Mesothelial cell of epicardium (in vitro differentiated cells): ENCODE measurements around the gene OPN1LW. TPM values are rescaled to one million over a fixed set of nuclear protein-coding genes. Genes with fewer than 3 reads are reported as not detected.

Source experiments
- DNase-seq, 2 experiments: peaks; one replicate each; pipeline ENCODE4 v3.0.0; 2021; ENCODE audit warnings: low spot score in 2 of 2; ENCODE audit not compliant: unreplicated experiment in 2 of 2
- H3K27ac Mint-ChIP-seq: 2 replicates; pipeline ENCODE4 v1.8.0; 2021; ENCODE audit warnings: mixed read lengths
- H3K27me3 Mint-ChIP-seq: 2 replicates; pipeline ENCODE4 v1.8.0; 2021; ENCODE audit warnings: low read depth, mixed read lengths
- H3K36me3 Mint-ChIP-seq: 2 replicates; pipeline ENCODE4 v1.8.0; 2021; ENCODE audit warnings: mixed read lengths
- H3K4me1 Mint-ChIP-seq: 2 replicates; pipeline ENCODE4 v1.8.0; 2021; ENCODE audit warnings: mixed read lengths
- H3K4me3 Mint-ChIP-seq: 2 replicates; pipeline ENCODE4 v1.8.0; 2021; ENCODE audit warnings: mild to moderate bottlenecking, moderate library complexity, mixed read lengths
- H3K9me3 Mint-ChIP-seq: 2 replicates; pipeline ENCODE4 v1.8.0; 2021; ENCODE audit warnings: mixed read lengths
- CTCF ChIP-seq: fragments of 200-600 bp; sonication (generic); IDR thresholded peaks from one replicate; pipeline ENCODE4 v1.5.0; 2021; ENCODE audit warnings: antibody characterized with exemption; ENCODE audit not compliant: unreplicated experiment
- total RNA-seq: library from RNA; stranded (reverse); gene quantifications from 3 replicates; pipeline ENCODE4 v1.2.1, GENCODE V29; 2021

Gene OPN1LW
- total RNA-seq, 1 donor from 2014 or later: not detected

- H3K27ac Mint-ChIP-seq: no peak overlapping the region
- no peaks in the 10 kb centered on the region for H3K27me3 Mint-ChIP-seq
- H3K9me3 Mint-ChIP-seq: peaks cover 8% of the 10 kb centered on the region
- peaks cover 13% of the 10 kb centered on the region for H3K4me1 Mint-ChIP-seq
- TF ChIP-seq CTCF: no peak
- DNase-seq: no peak
- H3K36me3 Mint-ChIP-seq: no peaks in the 10 kb centered on the region
- H3K4me3 Mint-ChIP-seq: no peak overlapping the region
Observed at GRCh38 chrX:154123241-154124219, 20.5 kb upstream of the OPN1LW start.

DNA sequence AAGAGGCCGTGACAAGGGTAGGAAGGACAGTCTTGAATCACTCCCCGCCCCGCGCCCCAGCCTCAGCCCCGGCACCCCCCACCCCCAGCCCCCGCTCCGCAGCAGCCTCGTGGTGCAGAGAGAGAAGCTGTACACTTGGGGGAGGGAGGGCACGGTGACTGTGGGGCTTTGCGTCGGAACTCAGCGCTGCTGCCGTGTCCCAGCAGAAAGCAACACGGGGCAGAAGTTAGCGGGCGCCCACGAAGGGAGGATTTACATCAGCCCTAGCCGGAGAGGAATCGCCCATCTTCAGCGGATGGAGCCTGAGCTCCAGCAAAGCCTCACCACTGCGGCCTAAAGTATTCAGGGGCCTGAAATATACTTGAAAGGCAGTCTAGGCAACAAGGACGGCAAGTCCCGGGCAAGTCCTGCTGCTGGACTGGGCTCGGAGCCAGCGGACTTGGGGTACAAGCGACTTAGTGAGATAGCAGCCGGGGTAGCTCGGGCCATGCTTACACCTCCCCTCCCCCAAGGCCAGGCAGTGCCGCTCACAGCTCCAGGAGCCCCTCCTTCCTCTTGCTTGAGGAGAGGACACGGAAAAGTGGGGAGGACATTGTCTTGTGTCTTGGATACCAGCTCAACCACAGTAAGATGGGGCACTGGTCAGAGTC, 18.5 kb upstream of the OPN1LW start:
- Mint-ChIP-seq H3K27me3 (no peaks in the 10 kb centered on the region), H3K4me3 (no peak overlapping the region), H3K4me1 (peaks cover 13% of the 10 kb centered on the region), H3K9me3 (peaks cover 5% of the 10 kb centered on the region), H3K36me3 (no peaks in the 10 kb centered on the region), H3K27ac (no peak overlapping the region)
- no peak for DNase-seq
- TF ChIP-seq CTCF: no peak

DNA sequence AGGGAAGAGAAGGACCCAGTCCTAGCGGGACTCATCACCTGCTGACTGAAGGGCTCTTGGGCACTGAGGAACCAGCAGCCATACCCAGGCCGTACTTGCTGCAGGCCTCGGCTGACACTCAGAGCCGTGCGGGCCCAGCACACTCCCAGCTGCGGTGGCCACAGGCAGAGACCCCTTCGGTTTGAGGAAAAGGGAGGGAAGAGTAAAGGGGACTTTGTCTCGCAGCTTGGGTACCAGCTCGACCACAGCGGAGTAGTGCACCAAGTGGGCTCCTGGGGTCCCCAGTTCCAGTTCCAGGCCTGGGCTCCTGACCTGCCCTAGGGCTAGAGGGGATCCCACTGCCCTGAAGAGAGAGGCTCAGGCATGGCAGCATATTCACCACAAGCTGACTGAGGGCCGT, 17.9 kb upstream of the OPN1LW start:
- H3K4me1 Mint-ChIP-seq: peaks cover 13% of the 10 kb centered on the region
- H3K9me3 Mint-ChIP-seq: peaks cover 3% of the 10 kb centered on the region
- H3K27me3 Mint-ChIP-seq: no peaks in the 10 kb centered on the region
- TF ChIP-seq CTCF: no peak
- no peak overlapping the region for H3K4me3 Mint-ChIP-seq
- no peak overlapping the region for H3K27ac Mint-ChIP-seq
- no peaks in the 10 kb centered on the region for H3K36me3 Mint-ChIP-seq
- no peak for DNase-seq

- no peak for DNase-seq
- Mint-ChIP-seq H3K4me1 (peaks cover 1% of the 10 kb centered on the region), H3K4me3 (no peak overlapping the region), H3K36me3 (no peaks in the 10 kb centered on the region), H3K27me3 (no peaks in the 10 kb centered on the region), H3K9me3 (peaks cover 7% of the 10 kb centered on the region), H3K27ac (no peak overlapping the region)
- TF ChIP-seq CTCF: no peak
Observed at GRCh38 chrX:154131955-154132354, 12.1 kb upstream of the OPN1LW start.

DNA sequence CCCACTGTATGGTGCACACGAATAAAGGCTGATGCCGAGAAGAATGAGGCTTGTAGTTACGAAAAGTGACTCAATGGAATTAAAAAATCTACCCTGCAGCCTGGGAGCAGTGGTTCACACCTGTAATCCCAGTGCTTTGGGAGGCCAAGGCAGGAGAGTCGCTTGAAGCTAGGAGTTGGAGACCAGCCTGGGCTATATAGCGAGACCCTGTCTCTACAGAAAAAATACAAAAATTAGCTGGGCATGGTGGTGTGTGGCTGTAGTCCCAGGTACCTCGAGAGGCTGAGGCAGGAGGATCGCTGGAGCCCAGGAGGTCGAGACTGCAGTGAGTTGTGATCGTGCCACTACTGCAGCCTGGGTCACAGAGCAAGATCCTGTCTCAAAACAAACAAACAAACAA, 11.7 kb upstream of the OPN1LW start:
- DNase-seq: no peak
- Mint-ChIP-seq H3K27ac (no peak overlapping the region), H3K27me3 (no peaks in the 10 kb centered on the region), H3K4me3 (no peak overlapping the region), H3K4me1 (peaks cover 1% of the 10 kb centered on the region), H3K9me3 (peaks cover 7% of the 10 kb centered on the region), H3K36me3 (no peaks in the 10 kb centered on the region)
- TF ChIP-seq CTCF: no peak
